SU-DHL-6 (cell line): ENCODE results near the gene ASPHD2.

Experiments used
- H2AFZ ChIP-seq: fragments of 200-600 bp; sonication (generic); 2 replicates; pipeline ENCODE4 v1.6.1; 2014; ENCODE audit warnings: low read depth, mild to moderate bottlenecking, moderate library complexity, mixed read lengths, antibody characterized with exemption, low read length; ENCODE audit not compliant: severe bottlenecking
- H3F3A ChIP-seq: fragments of 200-600 bp; shearing (Covaris generic); 2 replicates; pipeline ENCODE4 v1.6.0; 2016; ENCODE audit warnings: antibody characterized with exemption, mild to moderate bottlenecking; ENCODE audit not compliant: insufficient read depth
- H3K27ac ChIP-seq: fragments of 200-600 bp; sonication (generic); 2 replicates; pipeline ENCODE4 v1.5.1; 2016; ENCODE audit warnings: low read depth, mild to moderate bottlenecking, low read length, moderate library complexity, mixed read lengths
- H3K27me3 ChIP-seq: fragments of 200-600 bp; sonication (generic), shearing (Covaris generic); 2 replicates; pipeline ENCODE4 v1.6.0; 2014; ENCODE audit warnings: mild to moderate bottlenecking, low read length
- H3K36me3 ChIP-seq: fragments of 200-600 bp; sonication (generic); 2 replicates; pipeline ENCODE4 v1.6.1; 2014; ENCODE audit warnings: mild to moderate bottlenecking, low read length, mixed read lengths
- H3K4me2 ChIP-seq: fragments of 300-600, 200-600 bp; shearing (Covaris generic), sonication (generic); 2 replicates; pipeline ENCODE4 v1.6.0; 2014; ENCODE audit warnings: low read length, low read depth, mild to moderate bottlenecking; ENCODE audit not compliant: poor library complexity, severe bottlenecking
- H3K4me3 ChIP-seq: fragments of 200-600 bp; sonication (generic); 2 replicates; pipeline ENCODE4 v1.5.1; 2014; ENCODE audit warnings: antibody characterized with exemption, low read length, mild to moderate bottlenecking, mixed read lengths; ENCODE audit not compliant: insufficient read depth, poor library complexity, severe bottlenecking
- H3K79me2 ChIP-seq: fragments of 200-600 bp; sonication (generic); 2 replicates; pipeline ENCODE4 v1.6.1; 2014; ENCODE audit warnings: mild to moderate bottlenecking, low read length, moderate library complexity; ENCODE audit not compliant: insufficient read depth
- H3K9ac ChIP-seq: fragments of 200-600 bp; sonication (generic); 2 replicates; pipeline ENCODE4 v1.7.0; 2014; ENCODE audit warnings: mild to moderate bottlenecking, low read length
- H3K9me2 ChIP-seq: fragments of 200-600 bp; sonication (generic); replicated peaks from 2 replicates; pipeline ENCODE4 v1.6.1; 2014; ENCODE audit warnings: low read length; ENCODE audit not compliant: insufficient read depth
- H3K9me3 ChIP-seq: fragments of 200-600 bp; sonication (generic); 2 replicates; pipeline ENCODE4 v1.6.1; 2014; ENCODE audit warnings: low read length, mixed read lengths; ENCODE audit not compliant: insufficient read depth
- H4K20me1 ChIP-seq: fragments of 200-600 bp; sonication (generic); 2 replicates; pipeline ENCODE4 v1.6.1; 2014; ENCODE audit warnings: low read depth, mild to moderate bottlenecking, antibody characterized with exemption, low read length, moderate library complexity, mixed read lengths
- EZH2phosphoT487 ChIP-seq: fragments of 200-600 bp; sonication (generic), shearing (Covaris generic); conservative IDR thresholded peaks from 2 replicates; pipeline ENCODE4 v1.6.1; 2018; ENCODE audit warnings: mild to moderate bottlenecking, antibody characterized with exemption, low read length, moderate library complexity, mixed read lengths
- TF ChIP-seq, protein P1 (sequence below): fragments of 200-600 bp; sonication (generic); IDR thresholded peaks from one replicate; pipeline ENCODE4 v1.5.1; 2017; ENCODE audit warnings: antibody characterized with exemption, mild to moderate bottlenecking, low read length, moderate library complexity; ENCODE audit not compliant: insufficient read depth, poor library complexity, severe bottlenecking

Gene ASPHD2

DNA sequence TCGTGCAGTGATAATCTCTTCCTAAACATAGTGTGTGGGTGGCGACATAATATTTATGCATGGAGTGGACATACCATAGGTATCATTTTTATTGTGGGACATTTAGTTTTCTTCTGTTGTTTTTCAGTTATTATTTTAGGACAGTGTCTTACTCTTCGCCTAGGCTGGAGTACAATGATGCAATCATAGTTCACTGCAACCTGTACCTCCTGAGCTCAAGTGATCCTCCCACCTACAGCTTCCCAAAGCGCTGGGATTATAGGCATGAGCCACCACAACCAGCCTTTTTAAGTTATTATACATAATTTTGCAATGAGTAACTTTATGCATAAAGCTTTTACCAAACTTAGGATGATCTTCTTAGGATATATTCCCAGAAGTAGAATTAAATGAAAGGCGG is 57.3 kb downstream of the ASPHD2 start:
- Histone ChIP-seq H3K4me3 (no peak overlapping the region), H3K36me3 (peaks cover 10% of the 10 kb centered on the region; the same call in 1 of the 2 replicates), H3K27me3 (no peaks in the 10 kb centered on the region), H2AFZ (no peak overlapping the region), H3K9me2 (no peaks in the 10 kb centered on the region), H3K79me2 (peaks cover 37% of the 10 kb centered on the region), H3F3A (peaks cover 13% of the 10 kb centered on the region), H3K27ac (no peak overlapping the region), H3K9me3 (no peaks in the 10 kb centered on the region), H4K20me1 (no peaks in the 10 kb centered on the region), H3K4me2 (no peak overlapping the region), H3K9ac (no peak overlapping the region)
- TF ChIP-seq EZH2phosphoT487, result no peak
- TF ChIP-seq, protein P1, sequence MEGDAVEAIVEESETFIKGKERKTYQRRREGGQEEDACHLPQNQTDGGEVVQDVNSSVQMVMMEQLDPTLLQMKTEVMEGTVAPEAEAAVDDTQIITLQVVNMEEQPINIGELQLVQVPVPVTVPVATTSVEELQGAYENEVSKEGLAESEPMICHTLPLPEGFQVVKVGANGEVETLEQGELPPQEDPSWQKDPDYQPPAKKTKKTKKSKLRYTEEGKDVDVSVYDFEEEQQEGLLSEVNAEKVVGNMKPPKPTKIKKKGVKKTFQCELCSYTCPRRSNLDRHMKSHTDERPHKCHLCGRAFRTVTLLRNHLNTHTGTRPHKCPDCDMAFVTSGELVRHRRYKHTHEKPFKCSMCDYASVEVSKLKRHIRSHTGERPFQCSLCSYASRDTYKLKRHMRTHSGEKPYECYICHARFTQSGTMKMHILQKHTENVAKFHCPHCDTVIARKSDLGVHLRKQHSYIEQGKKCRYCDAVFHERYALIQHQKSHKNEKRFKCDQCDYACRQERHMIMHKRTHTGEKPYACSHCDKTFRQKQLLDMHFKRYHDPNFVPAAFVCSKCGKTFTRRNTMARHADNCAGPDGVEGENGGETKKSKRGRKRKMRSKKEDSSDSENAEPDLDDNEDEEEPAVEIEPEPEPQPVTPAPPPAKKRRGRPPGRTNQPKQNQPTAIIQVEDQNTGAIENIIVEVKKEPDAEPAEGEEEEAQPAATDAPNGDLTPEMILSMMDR, result no peak

DNA sequence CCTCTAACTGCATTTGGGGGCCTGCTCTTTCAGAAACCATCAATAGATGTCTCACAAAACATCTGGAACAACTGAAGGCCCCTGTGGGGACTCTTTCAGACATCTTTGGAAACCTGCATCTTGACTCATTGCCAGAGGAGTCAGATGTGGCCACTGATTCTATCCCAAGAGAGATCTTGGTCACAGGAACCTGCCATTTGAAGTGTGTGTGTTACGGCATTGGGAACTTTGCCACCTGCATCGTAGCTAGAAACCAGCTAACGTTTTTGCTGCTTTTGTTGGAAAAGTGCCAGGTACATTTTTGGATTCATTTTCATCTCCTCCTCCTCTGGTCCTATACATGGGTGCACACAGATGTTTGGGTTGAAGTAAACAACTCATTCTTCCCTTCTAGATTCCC is 58.9 kb downstream of the ASPHD2 start:
- Histone ChIP-seq H3K4me2 (no peak overlapping the region), H3K9ac (no peak overlapping the region), H3K9me2 (no peaks in the 10 kb centered on the region), H3K27ac (no peak overlapping the region), H3K9me3 (no peaks in the 10 kb centered on the region), H2AFZ (no peak overlapping the region), H3K79me2 (peaks cover 31% of the 10 kb centered on the region), H3K4me3 (no peak overlapping the region), H3K36me3 (peaks cover 11% of the 10 kb centered on the region; the same call in 1 of the 2 replicates), H3F3A (no peaks in the 10 kb centered on the region; the same call in 1 of the 2 replicates), H3K27me3 (no peaks in the 10 kb centered on the region), H4K20me1 (no peaks in the 10 kb centered on the region)
- TF ChIP-seq EZH2phosphoT487, result no peak
- TF ChIP-seq, protein P1, result no peak

DNA sequence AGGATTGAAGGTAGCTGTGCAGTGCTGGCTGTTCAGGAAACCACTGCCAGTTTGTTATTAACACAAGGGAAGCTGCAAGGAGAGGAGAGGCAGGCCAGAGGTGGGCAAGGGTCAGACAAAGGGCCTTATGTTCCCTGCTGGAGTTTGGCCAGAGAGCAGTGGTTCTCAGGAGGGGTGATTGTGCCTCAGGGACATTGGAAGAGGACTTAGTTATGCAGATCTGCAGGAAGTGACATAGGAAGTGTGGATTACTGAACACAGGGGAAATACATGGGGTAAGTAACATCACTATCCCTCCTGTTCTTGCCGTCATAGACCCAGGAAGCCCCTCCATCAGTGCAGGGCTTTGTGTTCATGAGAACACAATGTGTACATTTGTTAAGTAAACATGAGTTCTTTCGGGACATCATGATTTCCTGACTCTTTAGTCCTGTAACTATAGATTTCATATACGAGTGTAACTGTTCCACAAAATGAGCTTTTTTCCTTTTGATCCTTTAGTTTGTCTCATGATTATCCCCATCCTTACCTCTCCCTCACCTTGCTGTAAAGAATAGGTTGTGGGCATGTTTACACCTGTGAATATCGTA is 60.5 kb downstream of the ASPHD2 start:
- Histone ChIP-seq H3K27me3 (no peaks in the 10 kb centered on the region), H2AFZ (no peak overlapping the region), H3K27ac (no peak overlapping the region), H3K4me3 (no peak overlapping the region), H4K20me1 (no peaks in the 10 kb centered on the region), H3K36me3 (peaks cover 18% of the 10 kb centered on the region; the same call in 1 of the 2 replicates), H3K79me2 (peaks cover 20% of the 10 kb centered on the region), H3K9me3 (no peaks in the 10 kb centered on the region), H3K9me2 (no peaks in the 10 kb centered on the region), H3K4me2 (no peak overlapping the region), H3F3A (no peaks in the 10 kb centered on the region; the same call in 1 of the 2 replicates), H3K9ac (no peak overlapping the region)
- TF ChIP-seq, protein P1, result no peak
- no peak for TF ChIP-seq EZH2phosphoT487
